HCT116 (cell line): ENCODE results near the gene TBC1D14. TPM values are rescaled to one million over a fixed set of nuclear protein-coding genes. Genes with fewer than 3 reads are reported as not detected.

ENCODE experiments used
- ATAC-seq: fragments of 200-7000 bp; cut with Tn5 transposase; 2 replicates; pipeline ENCODE4 v1.9.1; 2020; ENCODE audit warnings: mild to moderate bottlenecking, moderate library complexity
- BruUV-seq: library from RNA; stranded (reverse); fragments of 400-500 nt; replicated peaks from 2 replicates; lab custom pipeline; 2021; lab: Mats Ljungman, UMichigan
- CTCF ChIA-PET: fragments of 300-600 bp; sonication (Branson Sonifier 250); formaldehyde crosslinking; loops from one replicate; lab custom pipeline; 2021; ENCODE audit warnings: antibody characterized with exemption; lab: Charles Lee
- POLR2A ChIA-PET: fragments of 300-600, 350-600 bp; sonication (Branson Sonifier 250); formaldehyde crosslinking; loops from one replicate; lab custom pipeline; 2021; ENCODE audit warnings: antibody characterized with exemption; lab: Charles Lee
- RAD21 ChIA-PET, 2 experiments: fragments of 300-600 bp; sonication (Branson Sonifier 250); formaldehyde crosslinking; loops; one replicate each; lab custom pipeline; 2023; ENCODE audit warnings: low total read pairs in 2 of 2; ENCODE audit not compliant: uncharacterized antibody in 2 of 2, unreplicated experiment in 2 of 2, low non-redundant PET in 1 of 2; lab: Charles Lee
- DNase-seq: peaks from one replicate; pipeline ENCODE4 v3.0.0-alpha.2; 2010; ENCODE audit warnings: low read depth, low spot score
- H2AFZ ChIP-seq: fragments of 200-600 bp; shearing (Covaris generic), sonication (generic); 2 replicates; pipeline ENCODE4 v1.6.1; 2017; ENCODE audit warnings: low read depth, mixed run types, mixed read lengths, antibody characterized with exemption, low read length; ENCODE audit not compliant: poor library complexity, severe bottlenecking
- H3K27ac ChIP-seq: 2 replicates; pipeline ENCODE4 v1.5.1; 2012; ENCODE audit warnings: low read depth, low read length
- H3K27me3 ChIP-seq: fragments of 200-600 bp; sonication (generic); 2 replicates; pipeline ENCODE4 v1.6.1; 2016; ENCODE audit warnings: mixed run types, low read length, mixed read lengths; ENCODE audit not compliant: insufficient read depth
- H3K36me3 ChIP-seq, 2 experiments: fragments of 200-500 bp in 1 of 2; fragments of 200-600 bp in 1 of 2; sonication (Bioruptor generic) in 1 of 2; sonication (generic) in 1 of 2; 2 replicates each; pipeline versions ENCODE4 v1.5.1 to v1.6.1; 2014 to 2016; ENCODE audit warnings: low read length in 2 of 2, inconsistent platforms in 1 of 2, mixed read lengths in 1 of 2, mixed run types in 1 of 2; ENCODE audit not compliant: insufficient read depth in 2 of 2, control insufficient read depth in 1 of 2
- H3K4me1 ChIP-seq, 2 experiments: fragments of 200-600 bp in 1 of 2; sonication (generic) in 1 of 2; 2 replicates each; pipeline versions ENCODE4 v1.5.1 to v1.6.1; 2012 to 2017; ENCODE audit warnings: low read length in 2 of 2, inconsistent platforms in 1 of 2, mild to moderate bottlenecking in 1 of 2, mixed read lengths in 1 of 2, mixed run types in 1 of 2, moderate library complexity in 1 of 2; ENCODE audit not compliant: insufficient read depth in 2 of 2, control insufficient read depth in 1 of 2
- H3K4me2 ChIP-seq: fragments of 200-600 bp; sonication (generic); 2 replicates; pipeline ENCODE4 v1.6.1; 2017; ENCODE audit warnings: mixed run types, low read length, mixed read lengths
- H3K4me3 ChIP-seq, 2 experiments: fragments of 200-600 bp in 1 of 2; sonication (generic) in 1 of 2; replicated peaks in 1 of 2; 2 replicates each; pipeline ENCODE4 v1.5.1; 2011 to 2016; ENCODE audit warnings: low read length in 2 of 2, control low read depth in 1 of 2, low read depth in 1 of 2, mild to moderate bottlenecking in 1 of 2, mixed read lengths in 1 of 2, mixed run types in 1 of 2
- H3K79me2 ChIP-seq: fragments of 200-600 bp; sonication (generic); 2 replicates; pipeline ENCODE4 v1.6.1; 2017; ENCODE audit warnings: mild to moderate bottlenecking, mixed run types, low read length, moderate library complexity, mixed read lengths; ENCODE audit not compliant: insufficient read depth
- H3K9ac ChIP-seq: fragments of 200-600 bp; sonication (generic); 2 replicates; pipeline ENCODE4 v1.6.1; 2016; ENCODE audit warnings: low read length, mixed read lengths
- H3K9me2 ChIP-seq: fragments of 200-600 bp; sonication (generic), shearing (Covaris generic); 2 replicates; pipeline ENCODE4 v1.6.1; 2017; ENCODE audit warnings: mixed run types, mild to moderate bottlenecking, moderate library complexity; ENCODE audit not compliant: insufficient read depth
- H3K9me3 ChIP-seq, 2 experiments: fragments of 200-500 bp in 1 of 2; fragments of 200-600 bp in 1 of 2; sonication (Bioruptor generic) in 1 of 2; sonication (generic) in 1 of 2; 2 replicates each; pipeline ENCODE4 v1.6.1; 2014 to 2017; ENCODE audit warnings: low read length in 2 of 2, mixed read lengths in 2 of 2, inconsistent platforms in 1 of 2, low read depth in 1 of 2, mild to moderate bottlenecking in 1 of 2, mixed run types in 1 of 2, moderate library complexity in 1 of 2; ENCODE audit not compliant: control insufficient read depth in 1 of 2, insufficient read depth in 1 of 2
- H4K20me1 ChIP-seq: fragments of 200-600 bp; sonication (generic), shearing (Covaris generic); 2 replicates; pipeline ENCODE4 v1.6.1; 2017; ENCODE audit warnings: mixed run types, mild to moderate bottlenecking, moderate library complexity; ENCODE audit not compliant: insufficient read depth
- ATF3 ChIP-seq: IDR thresholded peaks from 2 replicates; pipeline ENCODE4 v1.6.1; 2012
- CBX3 ChIP-seq: IDR thresholded peaks from 2 replicates; pipeline ENCODE4 v1.6.1; 2012; ENCODE audit warnings: low read depth
- CEBPB ChIP-seq: IDR thresholded peaks from 2 replicates; pipeline ENCODE4 v1.6.1; 2012; ENCODE audit warnings: low read depth
- CTCF ChIP-seq, 3 experiments: fragments of 200-600 bp in 1 of 3; sonication (generic) in 1 of 3; IDR thresholded peaks in 2 of 3; conservative IDR thresholded peaks in 1 of 3; 2 replicates each; pipeline ENCODE4 v1.5.1; 2012 to 2017; ENCODE audit warnings: low read depth in 2 of 3, low read length in 2 of 3, antibody characterized with exemption in 1 of 3, borderline replicate concordance in 1 of 3, control low read depth in 1 of 3, mild to moderate bottlenecking in 1 of 3, mixed read lengths in 1 of 3, mixed run types in 1 of 3, moderate library complexity in 1 of 3; ENCODE audit not compliant: insufficient read depth in 1 of 3
- EZH2 ChIP-seq: fragments of 200-600 bp; sonication (generic); IDR thresholded peaks from 2 replicates; pipeline ENCODE4 v1.6.1; 2017; ENCODE audit warnings: antibody characterized with exemption, mixed run types
- RAD21 ChIP-seq: IDR thresholded peaks from 2 replicates; pipeline ENCODE4 v1.6.1; 2012; ENCODE audit warnings: low read depth, mild to moderate bottlenecking
- intact Hi-C: fragments of 100-400 bp; cut with micrococcal nuclease; formaldehyde crosslinking; loops from 2 replicates; pipeline ENCODE4 v1.10.0; 2022
- total RNA-seq: library from RNA; stranded (reverse); gene quantifications from one replicate; pipeline ENCODE4 v1.2.1, GENCODE V29; 2021; ENCODE audit not compliant: unreplicated experiment

TBC1D14 gene
- total RNA-seq, 1 experiment from 2014 or later = 62.9 TPM

- TF ChIP-seq CTCF (IDR thresholded peaks at IDR 0.05 in 2 of 3, conservative IDR thresholded peaks at IDR 0.05 in 1 of 3; ENCODE audit: borderline replicate concordance in 1 of 3, insufficient read depth in 1 of 3, low read depth in 2 of 3, low read length in 2 of 3) (peak in 2 of 3 experiments; percentile 28 to 34; a peak in 2 of 6 replicates), EZH2 (no peak), RAD21 (peak; percentile 54), ATF3 (no peak), CBX3 (no peak), CEBPB (no peak)
- Histone ChIP-seq H3K4me1 (no peaks in the 10 kb centered on the region), H3K79me2 (no peaks in the 10 kb centered on the region), H4K20me1 (no peaks in the 10 kb centered on the region), H2AFZ (no peak overlapping the region), H3K9ac (no peak overlapping the region), H3K4me2 (no peak overlapping the region), H3K27me3 (no peaks in the 10 kb centered on the region), H3K27ac (no peak overlapping the region), H3K4me3 (no peak overlapping the region), H3K36me3 (peaks cover 11 to 12% of the 10 kb centered on the region in 2 experiments; a peak in 2 of 4 replicates), H3K9me2 (no peaks in the 10 kb centered on the region), H3K9me3 (no peaks in the 10 kb centered on the region)
- peak; percentile 72 for ATAC-seq
- intact Hi-C loops = no loop called here
- CTCF ChIA-PET = interaction anchor here (0.6 to 3.3 kb wide), 18 partner anchors 8 to 623 kb away, joined by 3 to 92 read pairs (median 5); partner anchors contain the start of genes GRPEL1 and TBC1D14
- POLR2A ChIA-PET = no interaction called here
- RAD21 ChIA-PET = interaction anchor here (1.1 to 2.7 kb wide), 4 partner anchors 152 to 198 kb away, joined by 3 to 15 read pairs (median 7); no protein-coding TSS in a partner anchor
- no TSS peak for BruUV-seq
- DNase-seq = no peak
These were observed 36.3 kb upstream of the TBC1D14 start for GRCh38 chr4:6873291-6873690.
